H1 (cell line): Measurements from ENCODE around the gene KCNJ16. TPM values are rescaled to one million over a fixed set of nuclear protein-coding genes. Genes with fewer than 3 reads are reported as not detected.

Experiments used
- CTCF ChIA-PET: fragments of 300-600 bp; sonication (Branson Sonifier 250); formaldehyde crosslinking; loops from one replicate; lab custom pipeline; 2021; ENCODE audit not compliant: partially characterized antibody; lab: Charles Lee
- POLR2A ChIA-PET: fragments of 300-600 bp; sonication (Branson Sonifier 250); formaldehyde crosslinking; loops from one replicate; lab custom pipeline; 2021; ENCODE audit warnings: inconsistent platforms; ENCODE audit not compliant: partially characterized antibody; lab: Charles Lee
- DNase-seq, 2 experiments: peaks; one replicate each; pipeline versions ENCODE4 v3.0.0 to v3.0.0-alpha.2; 2010 to 2022; ENCODE audit warnings: low spot score in 2 of 2, low read depth in 1 of 2, mixed read lengths in 1 of 2
- FAIRE-seq: peaks from 2 replicates; lab custom pipeline; 2011; peaks lifted over from hg19 to GRCh38; lab: Jason Lieb, UNC
- H2AFZ ChIP-seq: 2 replicates; pipeline ENCODE4 v1.8.1; 2012; ENCODE audit warnings: low read length, inconsistent platforms
- H2AK5ac ChIP-seq: 2 replicates; pipeline ENCODE4 v1.6.1; 2013; ENCODE audit warnings: low read depth, low read length
- H2BK120ac ChIP-seq: replicated peaks from 2 replicates; pipeline ENCODE3; 2013; ENCODE audit warnings: low read depth, low read length, inconsistent platforms
- H2BK12ac ChIP-seq: 2 replicates; pipeline ENCODE4 v1.6.1; 2013; ENCODE audit warnings: low read depth, low read length
- H2BK15ac ChIP-seq: 2 replicates; pipeline ENCODE4 v1.6.1; 2013; ENCODE audit warnings: low read length
- H2BK20ac ChIP-seq: 2 replicates; pipeline ENCODE4 v1.6.1; 2013; ENCODE audit warnings: low read length
- H2BK5ac ChIP-seq: 2 replicates; pipeline ENCODE4 v1.6.1; 2013; ENCODE audit warnings: low read depth, low read length
- H3K14ac ChIP-seq: 2 replicates; pipeline ENCODE4 v1.6.1; 2013; ENCODE audit warnings: inconsistent platforms; ENCODE audit not compliant: insufficient read length
- H3K18ac ChIP-seq: 2 replicates; pipeline ENCODE4 v1.6.1; 2013; ENCODE audit warnings: low read length; ENCODE audit errors: extremely low read depth
- H3K23ac ChIP-seq: 2 replicates; pipeline ENCODE4 v1.6.1; 2013; ENCODE audit warnings: inconsistent platforms; ENCODE audit not compliant: insufficient read length
- H3K23me2 ChIP-seq: 2 replicates; pipeline ENCODE4 v1.6.1; 2013; ENCODE audit warnings: low read depth, low read length
- H3K27ac ChIP-seq: 2 replicates; pipeline ENCODE4 v1.6.1; 2011; ENCODE audit warnings: low read depth, low read length, inconsistent platforms
- H3K27me3 ChIP-seq, 4 experiments: replicated peaks in 1 of 4; 1 replicate in 1 of 4; 2 replicates in 3 of 4; pipeline versions ENCODE4 v1.6.1 to v1.8.1; 2011 to 2013; ENCODE audit warnings: low read length in 3 of 4, mild to moderate bottlenecking in 3 of 4, inconsistent platforms in 2 of 4, mixed read lengths in 2 of 4, moderate library complexity in 1 of 4; ENCODE audit not compliant: control insufficient read depth in 3 of 4, insufficient read depth in 3 of 4; ENCODE audit errors: extremely low read depth in 1 of 4
- H3K36me3 ChIP-seq, 4 experiments: 2 replicates each; pipeline versions ENCODE4 v1.6.1 to v1.8.1; 2011 to 2013; ENCODE audit warnings: mild to moderate bottlenecking in 4 of 4, low read length in 3 of 4, moderate library complexity in 2 of 4, control low read depth in 1 of 4, inconsistent platforms in 1 of 4; ENCODE audit not compliant: insufficient read depth in 4 of 4, control insufficient read depth in 2 of 4
- H3K4ac ChIP-seq: replicated peaks from 2 replicates; pipeline ENCODE3; 2013; ENCODE audit warnings: low read length, low read depth, mixed read lengths, inconsistent platforms; ENCODE audit not compliant: insufficient read length
- H3K4me1 ChIP-seq, 4 experiments: replicated peaks in 1 of 4; 1 replicate in 1 of 4; 2 replicates in 3 of 4; pipeline versions ENCODE4 v1.6.1 to v1.8.1; 2011 to 2013; ENCODE audit warnings: low read length in 3 of 4, inconsistent platforms in 2 of 4, mixed read lengths in 1 of 4; ENCODE audit not compliant: insufficient read depth in 4 of 4, control insufficient read depth in 3 of 4
- H3K4me2 ChIP-seq, 2 experiments: 2 replicates each; pipeline versions ENCODE4 v1.6.1 to v1.8.1; 2011 to 2013; ENCODE audit warnings: low read depth in 2 of 2, low read length in 2 of 2, control low read depth in 1 of 2, inconsistent platforms in 1 of 2, mild to moderate bottlenecking in 1 of 2; ENCODE audit not compliant: insufficient read depth in 1 of 2
- H3K4me3 ChIP-seq, 4 experiments: fragments of 200-600, 300-600 bp in 1 of 4; sonication (generic), shearing (Covaris generic), sonication (Bioruptor Twin) in 1 of 4; 2 replicates each; pipeline versions ENCODE4 v1.5.1 to v1.8.1; 2011 to 2016; ENCODE audit warnings: low read length in 4 of 4, low read depth in 3 of 4, control low read depth in 2 of 4, inconsistent platforms in 2 of 4, mild to moderate bottlenecking in 2 of 4, mixed read lengths in 1 of 4, moderate library complexity in 1 of 4; ENCODE audit not compliant: insufficient read depth in 2 of 4; ENCODE audit errors: extremely low read depth in 1 of 4
- H3K56ac ChIP-seq: replicated peaks from 2 replicates; pipeline ENCODE3; 2013; ENCODE audit warnings: low read depth, mild to moderate bottlenecking, mixed read lengths, low read length, inconsistent platforms; ENCODE audit not compliant: insufficient read length
- H3K79me1 ChIP-seq: 2 replicates; pipeline ENCODE4 v1.6.1; 2013; ENCODE audit warnings: low read depth, low read length, control low read depth
- H3K79me2 ChIP-seq, 2 experiments: 2 replicates each; pipeline versions ENCODE4 v1.6.1 to v1.8.1; 2012 to 2013; ENCODE audit warnings: low read length in 2 of 2, mild to moderate bottlenecking in 2 of 2, inconsistent platforms in 1 of 2; ENCODE audit not compliant: insufficient read depth in 2 of 2, control insufficient read depth in 1 of 2
- H3K9ac ChIP-seq, 4 experiments: replicated peaks in 1 of 4; 1 replicate in 1 of 4; 2 replicates in 3 of 4; pipeline versions ENCODE4 v1.6.1 to v1.8.1; 2011 to 2013; ENCODE audit warnings: low read depth in 3 of 4, low read length in 3 of 4, control low read depth in 2 of 4, mild to moderate bottlenecking in 2 of 4, moderate library complexity in 2 of 4, inconsistent platforms in 1 of 4; ENCODE audit errors: extremely low read depth in 1 of 4
- H3K9me3 ChIP-seq, 2 experiments: 2 replicates each; pipeline versions ENCODE4 v1.6.1 to v1.8.1; 2012 to 2013; ENCODE audit warnings: mild to moderate bottlenecking in 2 of 2, moderate library complexity in 2 of 2, control low read depth in 1 of 2, inconsistent platforms in 1 of 2, low read depth in 1 of 2, low read length in 1 of 2, mixed read lengths in 1 of 2; ENCODE audit not compliant: insufficient read depth in 2 of 2
- H4K20me1 ChIP-seq, 2 experiments: replicated peaks in 1 of 2; 2 replicates each; pipeline versions ENCODE3 to v1.8.1; 2011 to 2013; ENCODE audit warnings: inconsistent platforms in 2 of 2, low read length in 2 of 2, mild to moderate bottlenecking in 1 of 2; ENCODE audit not compliant: insufficient read depth in 2 of 2, control insufficient read depth in 1 of 2
- H4K5ac ChIP-seq: 2 replicates; pipeline ENCODE4 v1.6.1; 2013; ENCODE audit warnings: low read length, low read depth, mixed read lengths, inconsistent platforms; ENCODE audit not compliant: insufficient read length
- H4K8ac ChIP-seq: 2 replicates; pipeline ENCODE4 v1.8.0; 2013; ENCODE audit warnings: mild to moderate bottlenecking, moderate library complexity, low read length, inconsistent platforms; ENCODE audit not compliant: insufficient read depth; ENCODE audit errors: extremely low read depth
- H4K91ac ChIP-seq: replicated peaks from 2 replicates; pipeline ENCODE3; 2013; ENCODE audit warnings: low read length, mixed read lengths, inconsistent platforms; ENCODE audit not compliant: insufficient read length
- ATF2 ChIP-seq: IDR thresholded peaks from 2 replicates; pipeline ENCODE4 v1.6.1; 2012; ENCODE audit warnings: low read length, inconsistent platforms
- CHD1 ChIP-seq: IDR thresholded peaks from 2 replicates; pipeline ENCODE4 v1.6.1; 2012; ENCODE audit warnings: low read depth, low read length, improper control_type of control experiment
- EGR1 ChIP-seq: IDR thresholded peaks from 2 replicates; pipeline ENCODE4 v1.6.1; 2011; ENCODE audit warnings: low read depth, low read length, borderline replicate concordance
- EZH2 ChIP-seq: fragments of 200-600 bp; sonication (generic); IDR thresholded peaks from 2 replicates; pipeline ENCODE4 v1.7.1; 2012; ENCODE audit warnings: low read depth, mild to moderate bottlenecking, moderate library complexity, low read length, inconsistent platforms; ENCODE audit not compliant: severe bottlenecking
- KDM5A ChIP-seq: fragments of 200-600 bp; IDR thresholded peaks from 2 replicates; pipeline ENCODE4 v1.7.1; 2012; ENCODE audit warnings: mild to moderate bottlenecking, low read length, inconsistent platforms, mixed read lengths
- PHF8 ChIP-seq: fragments of 200-600 bp; sonication (generic); conservative IDR thresholded peaks from 2 replicates; pipeline ENCODE4 v1.7.1; 2012; ENCODE audit warnings: low read depth, mild to moderate bottlenecking, inconsistent platforms, low read length, moderate library complexity
- SIN3A ChIP-seq, 2 experiments: IDR thresholded peaks in 1 of 2; conservative IDR thresholded peaks in 1 of 2; 2 replicates each; pipeline ENCODE4 v1.6.1; 2011 to 2012; ENCODE audit warnings: low read length in 2 of 2, improper control_type of control experiment in 1 of 2, low read depth in 1 of 2, mild to moderate bottlenecking in 1 of 2
- SIX5 ChIP-seq: IDR thresholded peaks from 2 replicates; pipeline ENCODE4 v1.6.1; 2011; ENCODE audit warnings: mild to moderate bottlenecking, low read depth, low read length
- TBP ChIP-seq: IDR thresholded peaks from 2 replicates; pipeline ENCODE4 v1.6.1; 2011; ENCODE audit warnings: low read depth, low read length, improper control_type of control experiment
- TCF12 ChIP-seq: IDR thresholded peaks from 2 replicates; pipeline ENCODE4 v1.6.1; 2011; ENCODE audit warnings: low read depth, mild to moderate bottlenecking, low read length
- WGBS, 2 experiments: shearing (Covaris generic) in 1 of 2; methylation state at CpG; one replicate each; pipeline versions ENCODE4 v1.1.6 to v1.1.7; 2013 to 2015; ENCODE audit warnings: low lambda C conversion rate in 2 of 2, mixed read lengths in 2 of 2, inconsistent platforms in 1 of 2, low coverage in 1 of 2, missing lambda C conversion rate in 1 of 2; ENCODE audit not compliant: insufficient replicate concordance in 2 of 2, insufficient coverage in 1 of 2, insufficient read length in 1 of 2; ENCODE audit errors: extremely low coverage in 1 of 2, missing lambda C conversion rate in 1 of 2; 5-methylcytosine and 5-hydroxymethylcytosine counted together
- polyA plus RNA-seq, 7 experiments: library from polyadenylated mRNA; depleted of rRNA in 3 of 7; stranded (reverse) in 5 of 7; unstranded in 2 of 7; fragments of >200 nt in 5 of 7; fragments of 200-250 nt in 2 of 7; gene quantifications; 1 replicate in 5 of 7; 2 replicates in 1 of 7; 4 replicates in 1 of 7; pipeline versions ENCODE4 v1.2.1 to v1.2.3, GENCODE V29; 2011 to 2013; ENCODE audit warnings: missing spikeins in 2 of 7, mixed read lengths in 2 of 7
- total RNA-seq: library from RNA; stranded (reverse); fragmentation: NEBNext Ultra II Directional; extraction: Animal tissue kit (Norgen Biotek cat#: 25700); gene quantifications from 2 replicates; pipeline ENCODE4 v1.2.1, GENCODE V29; 2021
- TF ChIP-seq, protein P1 (sequence below), 3 experiments: IDR thresholded peaks; 1 replicate in 2 of 3; 2 replicates in 1 of 3; pipeline versions ENCODE4 v1.5.1 to v1.6.1; 2011; ENCODE audit warnings: low read length in 3 of 3, mild to moderate bottlenecking in 3 of 3, inconsistent platforms in 2 of 3, low read depth in 1 of 3, moderate library complexity in 1 of 3; ENCODE audit not compliant: insufficient read depth in 1 of 3; ENCODE audit errors: control extremely low read depth in 1 of 3

Gene KCNJ16
- total and polyA plus RNA-seq, 2 of the 8 experiments (the other 6 are each of a cell fraction or from before 2014, with no cell fraction given), result not detected

- Histone ChIP-seq H3K23me2 (no peaks in the 10 kb centered on the region), H3K36me3 (no peaks in the 10 kb centered on the region), H4K8ac (no peak overlapping the region), H4K20me1 (no peaks in the 10 kb centered on the region), H3K56ac (no peak overlapping the region), H3K4me1 (no peaks in the 10 kb centered on the region), H2AK5ac (no peak overlapping the region), H2BK12ac (no peak overlapping the region), H2BK20ac (no peak overlapping the region), H3K9ac (no peak overlapping the region), H2AFZ (no peak overlapping the region), H3K9me3 (no peaks in the 10 kb centered on the region), H3K23ac (no peak overlapping the region), H3K4me2 (no peak overlapping the region), H2BK5ac (no peak overlapping the region), H3K14ac (no peak overlapping the region), H3K27me3 (no peaks in the 10 kb centered on the region), H3K4me3 (no peak overlapping the region), H4K91ac (no peak overlapping the region), H3K79me1 (no peaks in the 10 kb centered on the region), H3K4ac (no peak overlapping the region), H3K27ac (no peak overlapping the region), H3K79me2 (no peaks in the 10 kb centered on the region), H4K5ac (no peak overlapping the region), H2BK120ac (no peak overlapping the region), H2BK15ac (no peak overlapping the region), H3K18ac (no peak overlapping the region)
- 97 to 100% methylated on average over 1 to 4 of the region's 4 CpGs for WGBS, 2 experiments
- ChIA-PET CTCF (no interaction called here), POLR2A (no interaction called here)
- no peak for DNase-seq
- FAIRE-seq, result no peak
- TF ChIP-seq TBP (no peak), SIN3A (conservative IDR thresholded peaks at IDR 0.05 in 1 of 2, IDR thresholded peaks at IDR 0.05 in 1 of 2; ENCODE audit: low read depth in 1 of 2, low read length in 2 of 2) (no peak), EGR1 (no peak), ATF2 (no peak), TCF12 (no peak), PHF8 (no peak), CHD1 (no peak), EZH2 (no peak), SIX5 (no peak), KDM5A (no peak)
- TF ChIP-seq, protein P1, sequence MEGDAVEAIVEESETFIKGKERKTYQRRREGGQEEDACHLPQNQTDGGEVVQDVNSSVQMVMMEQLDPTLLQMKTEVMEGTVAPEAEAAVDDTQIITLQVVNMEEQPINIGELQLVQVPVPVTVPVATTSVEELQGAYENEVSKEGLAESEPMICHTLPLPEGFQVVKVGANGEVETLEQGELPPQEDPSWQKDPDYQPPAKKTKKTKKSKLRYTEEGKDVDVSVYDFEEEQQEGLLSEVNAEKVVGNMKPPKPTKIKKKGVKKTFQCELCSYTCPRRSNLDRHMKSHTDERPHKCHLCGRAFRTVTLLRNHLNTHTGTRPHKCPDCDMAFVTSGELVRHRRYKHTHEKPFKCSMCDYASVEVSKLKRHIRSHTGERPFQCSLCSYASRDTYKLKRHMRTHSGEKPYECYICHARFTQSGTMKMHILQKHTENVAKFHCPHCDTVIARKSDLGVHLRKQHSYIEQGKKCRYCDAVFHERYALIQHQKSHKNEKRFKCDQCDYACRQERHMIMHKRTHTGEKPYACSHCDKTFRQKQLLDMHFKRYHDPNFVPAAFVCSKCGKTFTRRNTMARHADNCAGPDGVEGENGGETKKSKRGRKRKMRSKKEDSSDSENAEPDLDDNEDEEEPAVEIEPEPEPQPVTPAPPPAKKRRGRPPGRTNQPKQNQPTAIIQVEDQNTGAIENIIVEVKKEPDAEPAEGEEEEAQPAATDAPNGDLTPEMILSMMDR (IDR thresholded peaks at IDR 0.05; ENCODE audit: control extremely low read depth in 1 of 3, insufficient read depth in 1 of 3, low read depth in 1 of 3, low read length in 3 of 3), result no peak
Observed at GRCh38 chr17:70183508-70183907, 108.5 kb downstream of the KCNJ16 start.
